HG02759 (cell line): Measurements from ENCODE around the gene RFX7.

ENCODE experiments used
- ATAC-seq: cut with Tn5 transposase; IDR thresholded peaks from one replicate; pipeline ENCODE4 v1.9.1; 2021; ENCODE audit warnings: mild to moderate bottlenecking, moderate library complexity; ENCODE audit not compliant: unreplicated experiment

Gene RFX7

GRCh38 chr15:56052395-56053045, 191.2 kb downstream of the RFX7 start:
- ATAC-seq: no peak

DNA sequence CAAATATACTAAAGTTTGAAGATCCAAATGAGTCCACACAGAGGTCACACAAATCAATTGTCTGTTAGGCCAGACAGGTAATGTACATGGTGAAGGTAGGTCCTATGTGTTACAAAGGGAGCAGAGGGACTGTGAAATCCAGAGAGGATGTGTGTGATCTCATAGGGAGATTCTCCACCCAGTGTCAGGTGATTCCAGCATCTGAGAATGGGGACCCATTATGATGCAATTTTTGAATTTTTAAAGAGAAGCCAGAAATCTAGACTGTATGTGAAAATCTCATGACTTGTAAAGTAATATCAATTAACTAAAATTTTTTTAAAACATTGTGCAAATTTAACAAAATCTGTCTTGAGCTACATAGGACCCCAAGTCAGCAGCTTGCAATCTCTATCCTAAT, 192.0 kb downstream of the RFX7 start:
- ATAC-seq: no peak

DNA sequence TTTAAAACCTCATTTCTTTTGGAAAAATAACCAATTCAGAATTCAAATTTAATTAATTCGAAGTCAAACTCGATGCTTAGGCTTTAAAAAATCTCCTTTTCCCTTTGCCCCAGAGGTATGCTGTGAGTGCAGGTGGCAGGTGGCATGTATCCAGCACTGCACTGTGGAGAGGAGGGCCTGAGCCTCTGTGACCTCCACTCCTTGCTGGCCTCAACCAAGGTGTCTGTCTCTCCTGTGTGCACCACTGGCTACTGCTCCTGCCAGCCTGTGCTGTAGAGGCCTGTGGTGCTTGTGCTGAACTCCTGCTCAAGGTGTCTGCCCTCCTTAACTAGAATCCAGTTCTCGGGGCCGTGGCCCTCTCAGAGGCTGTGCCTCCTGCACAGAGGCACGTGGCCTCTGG, 194.1 kb downstream of the RFX7 start:
- no peak for ATAC-seq

- no peak for ATAC-seq
Measured at GRCh38 chr15:56047354-56047753, 196.3 kb downstream of the RFX7 start.

GRCh38 chr15:56045068-56045748, 198.5 kb downstream of the RFX7 start:
- no peak for ATAC-seq

DNA sequence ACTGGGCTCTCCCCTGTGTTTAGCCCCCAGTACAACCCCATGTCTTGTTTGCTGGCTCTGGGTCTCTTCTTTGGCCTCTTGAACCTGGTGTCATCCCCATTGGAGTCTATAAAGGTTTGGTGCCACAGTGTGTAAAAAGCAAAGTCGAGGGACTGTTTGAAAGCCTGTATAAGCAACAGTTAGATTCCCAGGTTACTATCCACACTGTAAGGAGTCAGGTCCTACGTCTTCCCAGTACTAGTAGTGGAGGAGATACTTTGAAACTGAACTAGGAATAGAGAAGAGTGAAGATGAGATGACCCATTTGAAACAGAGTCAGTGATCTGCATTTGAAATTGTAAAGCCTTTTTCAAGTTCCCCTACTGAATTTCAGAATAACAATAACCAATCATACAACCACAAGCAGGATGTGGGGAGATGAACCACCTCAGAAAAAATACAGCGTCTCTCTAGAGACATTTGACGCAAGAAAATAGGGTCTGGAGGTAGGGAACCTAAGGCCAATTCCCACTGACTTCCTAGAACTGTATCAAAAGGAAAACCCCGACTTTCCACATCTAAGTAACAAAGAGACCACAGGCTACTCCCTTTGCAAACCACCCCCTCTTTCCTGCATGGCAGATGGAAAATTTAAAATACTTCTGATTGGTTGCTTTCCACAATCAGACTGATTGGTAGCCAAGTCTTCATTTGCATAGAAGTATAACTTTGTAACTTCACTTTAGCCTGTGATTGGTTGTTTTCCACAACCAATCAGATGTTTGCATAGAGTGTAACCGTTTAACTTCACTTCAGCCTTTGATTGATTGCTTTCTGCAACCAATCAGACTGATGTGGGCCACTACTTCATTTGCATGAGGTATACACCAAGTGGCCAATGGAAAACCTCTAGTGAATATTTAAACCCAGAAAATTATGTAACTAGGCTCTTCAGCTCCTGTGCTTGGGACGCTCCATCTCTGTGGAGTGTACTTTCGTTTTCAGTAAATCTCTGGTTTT, 200.4 kb downstream of the RFX7 start:
- no peak for ATAC-seq

DNA sequence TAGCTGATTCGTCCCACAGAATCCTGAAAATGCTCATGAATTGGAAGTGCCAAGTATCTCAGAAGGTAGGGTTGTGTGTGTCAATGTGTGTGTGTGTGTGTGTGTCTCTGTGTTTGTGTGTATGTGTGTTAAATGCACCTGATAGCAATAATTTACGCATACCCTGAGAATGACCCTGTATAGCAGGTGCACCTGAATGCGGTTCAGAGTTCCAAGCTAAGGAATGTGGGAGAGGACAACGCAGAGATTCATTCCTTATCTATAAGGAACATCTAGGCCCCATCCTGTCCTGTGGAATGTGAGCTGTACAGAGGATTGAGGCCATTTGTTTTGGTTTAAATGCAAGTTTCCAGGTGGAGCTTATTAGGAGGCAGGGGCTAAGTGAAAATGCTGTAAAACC, 201.2 kb downstream of the RFX7 start:
- no peak for ATAC-seq

DNA sequence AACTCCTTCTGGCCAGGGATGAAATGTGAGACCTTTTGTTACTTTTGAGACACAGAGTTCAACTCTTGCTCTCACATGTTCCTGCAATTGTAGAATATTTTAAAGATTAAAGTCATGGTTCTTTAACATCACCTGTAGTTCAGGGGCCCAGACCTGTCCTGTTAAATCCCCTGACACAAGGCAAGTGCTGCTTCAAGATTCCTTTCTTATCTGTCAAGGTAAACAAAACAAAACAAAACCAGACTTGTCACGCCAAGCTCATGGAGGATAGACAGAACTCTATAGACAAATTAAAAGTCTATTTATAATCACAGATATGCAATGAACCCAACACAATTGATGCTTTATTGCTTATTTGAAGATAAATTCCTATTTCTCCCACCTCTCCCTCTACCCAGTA, 201.6 kb downstream of the RFX7 start:
- ATAC-seq: no peak

- ATAC-seq: no peak
Measured at GRCh38 chr15:56040081-56041035, 203.3 kb downstream of the RFX7 start.

GRCh38 chr15:56038707-56039106, 205.0 kb downstream of the RFX7 start:
- ATAC-seq: no peak

DNA sequence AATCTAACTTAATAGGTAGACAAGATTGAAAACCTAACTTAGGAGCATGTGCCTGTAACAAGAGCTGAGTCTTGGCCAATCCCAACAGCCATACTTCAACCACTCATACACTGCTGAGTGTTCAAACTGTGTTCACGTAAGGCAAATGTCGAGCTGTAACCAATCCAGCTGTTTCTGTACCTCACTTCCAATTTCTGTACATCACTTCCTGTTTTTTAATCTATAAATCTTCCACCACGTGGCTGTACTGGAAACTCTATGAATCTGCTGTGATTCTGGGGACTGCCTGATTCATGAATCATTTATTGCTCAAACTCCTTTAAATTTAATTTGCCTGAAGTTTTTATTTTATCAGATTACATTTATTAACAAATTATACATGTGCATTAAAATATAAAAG, 205.7 kb downstream of the RFX7 start:
- ATAC-seq: no peak
